ENCODE data around the gene PPP6R1. TPM values are rescaled to one million over a fixed set of nuclear protein-coding genes. Genes with fewer than 3 reads are reported as not detected.
"Not testable (repeated sequence)": the region's sequence is repeated elsewhere in the genome, so short reads cannot be mapped to it uniquely, and the experiment has no call there.

Gene PPP6R1
- total RNA-seq, 1 experiment from 2014 or later = 159 TPM

GRCh38 chr19:55206664-55207500 lies 51.9 kb downstream of the PPP6R1 start:
- CTCF ChIA-PET = interaction anchor here (0.7 kb wide), 2 partner anchors 41 to 86 kb away, joined by 5 to 8 read pairs; partner anchors contain the start of gene DNAAF3
- H4K20me1 ChIP-seq (ENCODE audit: insufficient read depth) = no peaks in the 10 kb centered on the region
- POLR2A ChIA-PET (ENCODE audit: unreplicated experiment) = interaction anchor here (0.5 to 0.8 kb wide), 6 partner anchors 17 to 392 kb away, joined by 3 to 6 read pairs (median 4); partner anchors contain the start of genes DNAAF3 and FIZ1
- no peaks in the 10 kb centered on the region for H3K9me2 ChIP-seq (ENCODE audit: insufficient read depth)
- peak; percentile 89 to 95 for DNase-seq
- H3K36me3 ChIP-seq (ENCODE audit: low read depth) = no peaks in the 10 kb centered on the region
- H3K4me3 ChIP-seq = peak overlapping the region; percentile 24; the same call in 1 of the 2 replicates
- no peaks in the 10 kb centered on the region for H3K9me3 ChIP-seq (ENCODE audit: insufficient read depth, low read depth)
- H3K27ac ChIP-seq = peak overlapping the region; percentile 80
- no peak overlapping the region for H2AFZ ChIP-seq
- intact Hi-C loops (cut with micrococcal nuclease; ENCODE audit: unreplicated experiment) = no loop called here
- no peaks in the 10 kb centered on the region for H3K27me3 ChIP-seq (ENCODE audit: insufficient read depth, low read depth)
- TF ChIP-seq EZH2 (IDR thresholded peaks at IDR 0.05; ENCODE audit: low read depth) (no peak), CTCF (conservative IDR thresholded peaks at IDR 0.05) (no peak)
- TSS peak; percentile 47 for BruUV-seq (replicated peaks)
- peak overlapping the region; percentile 77 for H3K4me2 ChIP-seq
- no peaks in the 10 kb centered on the region for H3K79me2 ChIP-seq (ENCODE audit: low read depth)
- H3F3A ChIP-seq (ENCODE audit: insufficient read depth, low read depth) = peaks cover 28% of the 10 kb centered on the region
- H3K4me1 ChIP-seq (replicated peaks; ENCODE audit: insufficient read depth) = peaks cover 40% of the 10 kb centered on the region

DNA sequence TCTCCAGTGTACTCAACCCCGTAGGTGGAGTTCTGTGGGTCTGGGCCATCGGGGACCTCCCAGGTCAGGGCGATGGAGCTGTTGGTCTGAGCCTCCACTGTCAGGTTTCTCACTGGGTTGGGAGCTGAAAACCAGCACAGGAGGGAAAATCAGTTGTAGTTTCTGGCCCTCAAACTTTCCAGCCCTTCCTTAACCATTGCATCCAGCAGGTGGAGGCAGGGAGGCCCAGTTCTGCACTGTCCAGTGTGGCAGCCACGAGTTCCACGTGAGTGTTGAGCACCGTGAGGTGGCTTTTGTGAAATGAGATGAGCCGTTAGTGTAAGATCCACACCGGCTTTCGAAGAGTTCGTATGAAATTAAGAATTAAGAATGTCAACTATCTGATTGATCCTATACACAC lies 56.6 kb downstream of the PPP6R1 start:
- CTCF ChIA-PET; BruUV-seq (replicated peaks); DNase-seq: not testable (repeated sequence)

DNA sequence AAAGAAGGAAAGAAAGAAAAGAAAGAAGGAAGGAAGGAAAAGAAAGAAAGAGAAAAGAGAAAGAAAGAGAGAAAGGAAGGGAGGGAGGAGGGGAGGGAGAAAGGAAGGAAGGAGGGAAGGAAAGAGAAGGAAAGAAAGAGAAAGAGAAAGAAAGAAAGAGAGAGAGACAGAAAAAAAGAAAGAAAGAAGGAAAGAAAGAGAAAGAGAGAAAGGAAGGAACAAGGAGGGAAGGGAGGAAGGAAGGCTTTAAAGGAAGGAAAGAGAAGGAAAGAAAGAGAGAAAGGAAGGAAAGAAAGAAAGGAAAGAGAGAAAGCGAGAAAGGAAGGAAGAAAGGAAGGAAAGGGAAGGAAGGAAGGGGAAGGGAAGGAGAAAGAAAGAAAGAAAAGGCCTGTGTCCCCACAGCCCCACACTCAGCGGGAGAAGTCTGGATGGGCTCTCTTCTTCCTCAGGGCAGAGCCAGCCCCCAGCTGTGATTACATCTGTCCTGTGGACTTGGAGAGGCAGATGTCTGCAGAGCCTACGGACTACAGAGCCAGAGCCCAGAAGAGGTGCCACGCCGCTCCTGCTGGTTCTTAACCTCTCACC lies 59.1 kb downstream of the PPP6R1 start:
- no peaks in the 10 kb centered on the region for H3K9me3 ChIP-seq (ENCODE audit: insufficient read depth, low read depth)
- TF ChIP-seq CTCF (conservative IDR thresholded peaks at IDR 0.05) = no peak
- TF ChIP-seq EZH2 (IDR thresholded peaks at IDR 0.05; ENCODE audit: low read depth) = no peak
- H3F3A ChIP-seq (ENCODE audit: insufficient read depth, low read depth) = 0 out of 2 replicates have a peak, but pooled peaks cover 5% of the 10 kb centered on the region
- no peaks in the 10 kb centered on the region for H3K36me3 ChIP-seq (ENCODE audit: low read depth)
- H4K20me1 ChIP-seq (ENCODE audit: insufficient read depth) = no peaks in the 10 kb centered on the region
- no peak overlapping the region for H3K4me2 ChIP-seq
- ChIA-PET CTCF (no interaction called here), POLR2A (ENCODE audit: unreplicated experiment) (no interaction called here)
- no peaks in the 10 kb centered on the region for H3K79me2 ChIP-seq (ENCODE audit: low read depth)
- H3K4me1 ChIP-seq (replicated peaks; ENCODE audit: insufficient read depth) = no peaks in the 10 kb centered on the region
- H3K4me3 ChIP-seq = no peak overlapping the region
- no peak for DNase-seq
- H3K9me2 ChIP-seq (ENCODE audit: insufficient read depth) = no peaks in the 10 kb centered on the region
- no peak overlapping the region for H3K27ac ChIP-seq
- no TSS peak for BruUV-seq (replicated peaks)
- intact Hi-C loops (cut with micrococcal nuclease; ENCODE audit: unreplicated experiment) = no loop called here
- no peak overlapping the region for H2AFZ ChIP-seq
- H3K27me3 ChIP-seq (ENCODE audit: insufficient read depth, low read depth) = no peaks in the 10 kb centered on the region

More for the DNA sequence above, 56.6 kb downstream of the PPP6R1 start:
- H4K20me1 ChIP-seq (ENCODE audit: insufficient read depth); H3K4me2 ChIP-seq; H3K9me3 ChIP-seq (ENCODE audit: insufficient read depth, low read depth); H3K9me2 ChIP-seq (ENCODE audit: insufficient read depth); H3K27ac ChIP-seq; H3K79me2 ChIP-seq (ENCODE audit: low read depth); intact Hi-C loops (cut with micrococcal nuclease; ENCODE audit: unreplicated experiment); H2AFZ ChIP-seq; H3K27me3 ChIP-seq (ENCODE audit: insufficient read depth, low read depth); POLR2A ChIA-PET (ENCODE audit: unreplicated experiment); H3K36me3 ChIP-seq (ENCODE audit: low read depth); H3F3A ChIP-seq (ENCODE audit: insufficient read depth, low read depth); H3K4me3 ChIP-seq: not testable (repeated sequence)
- H3K4me1 ChIP-seq (replicated peaks; ENCODE audit: insufficient read depth) = peaks cover 10% of the 10 kb centered on the region
- TF ChIP-seq CTCF (conservative IDR thresholded peaks at IDR 0.05) = peak; percentile 47; the same call in 1 of the 2 replicates
